Thoracic aorta (tissue), 2 donors: ENCODE results near the gene E2F4. TPM values are rescaled to one million over a fixed set of nuclear protein-coding genes. Genes with fewer than 3 reads are reported as not detected.

Experiments
- ATAC-seq: fragments of 150-250 bp; one replicate; pipeline ENCODE4 v1.8.0; 2017; ENCODE audit warnings: low read depth; ENCODE audit not compliant: insufficient number of reproducible peaks, low FRiP score
- DNase-seq: peaks from one replicate; pipeline ENCODE4 v3.0.0-alpha.2; 2020; ENCODE audit warnings: low spot score
- H3K27ac ChIP-seq, 2 donors: fragments of 200-600 bp; sonication (generic); 1 replicate in 1 of 2; 2 replicates in 1 of 2; pipeline ENCODE4 v1.5.1; 2016; ENCODE audit warnings: mild to moderate bottlenecking in 2 of 2, moderate library complexity in 2 of 2
- H3K27me3 ChIP-seq: fragments of 200-600 bp; sonication (generic); replicated peaks from 2 replicates; pipeline ENCODE4 v1.6.0; 2016; ENCODE audit warnings: mild to moderate bottlenecking; ENCODE audit not compliant: insufficient read depth
- H3K36me3 ChIP-seq: fragments of 200-600 bp; sonication (generic); one replicate; pipeline ENCODE4 v1.5.1; 2016
- H3K4me1 ChIP-seq, 2 donors: fragments of 200-600 bp; sonication (generic); 1 replicate in 1 of 2; 2 replicates in 1 of 2; pipeline versions ENCODE4 v1.5.1 to v1.6.0; 2016; ENCODE audit warnings: low read depth in 2 of 2, mild to moderate bottlenecking in 1 of 2; ENCODE audit not compliant: control insufficient read depth in 1 of 2
- H3K4me3 ChIP-seq: fragments of 200-600 bp; sonication (generic); 2 replicates; pipeline ENCODE4 v1.5.1; 2016; ENCODE audit warnings: mild to moderate bottlenecking
- H3K9me3 ChIP-seq: fragments of 200-600 bp; sonication (generic); 2 replicates; pipeline ENCODE4 v1.5.1; 2016
- CTCF ChIP-seq: fragments of 200-600 bp; sonication (generic); IDR thresholded peaks from one replicate; pipeline ENCODE4 v1.5.1; 2019; ENCODE audit warnings: antibody characterized with exemption
- total RNA-seq, 2 donors: library from RNA; depleted of rRNA; stranded (reverse); fragments of >200 nt; gene quantifications; one replicate each; pipeline versions ENCODE4 v1.1.0 to v1.2.3, GENCODE V29; 2016

The E2F4 gene
- total RNA-seq, 2 donors from 2014 or later, result 96.4 to 120 TPM

- ATAC-seq (no peak), DNase-seq (no peak)
- TF ChIP-seq CTCF, result no peak
- peaks cover 0 to 7% of the 10 kb centered on the region in 2 donors for H3K4me1 ChIP-seq
- H3K27ac ChIP-seq, result no peak overlapping the region
- no peaks in the 10 kb centered on the region for H3K9me3 ChIP-seq
- H3K27me3 ChIP-seq, result no peaks in the 10 kb centered on the region
- peaks cover 39% of the 10 kb centered on the region for H3K36me3 ChIP-seq
- H3K4me3 ChIP-seq, result no peak overlapping the region
These were observed 45.2 kb upstream of the E2F4 start for GRCh38 chr16:67146523-67147357.

GRCh38 chr16:67147437-67148140 lies 44.4 kb upstream of the E2F4 start:
- no peak overlapping the region for H3K4me3 ChIP-seq
- H3K27ac ChIP-seq, result no peak overlapping the region
- H3K36me3 ChIP-seq, result peaks cover 30% of the 10 kb centered on the region
- no peak for TF ChIP-seq CTCF
- H3K27me3 ChIP-seq, result no peaks in the 10 kb centered on the region
- DNase-seq (no peak), ATAC-seq (no peak)
- no peaks in the 10 kb centered on the region for H3K9me3 ChIP-seq
- H3K4me1 ChIP-seq, result peaks cover 0 to 7% of the 10 kb centered on the region in 2 donors

GRCh38 chr16:67148221-67148620 lies 43.7 kb upstream of the E2F4 start:
- no peaks in the 10 kb centered on the region for H3K9me3 ChIP-seq
- DNase-seq, result no peak
- no peak overlapping the region for H3K4me3 ChIP-seq
- H3K36me3 ChIP-seq, result peaks cover 27% of the 10 kb centered on the region
- no peaks in the 10 kb centered on the region for H3K27me3 ChIP-seq
- TF ChIP-seq CTCF, result no peak
- ATAC-seq, result no peak
- no peak overlapping the region for H3K27ac ChIP-seq
- H3K4me1 ChIP-seq, result peaks cover 0 to 7% of the 10 kb centered on the region in 2 donors

GRCh38 chr16:67148656-67149275 lies 43.2 kb upstream of the E2F4 start:
- ATAC-seq (no peak), DNase-seq (no peak)
- TF ChIP-seq CTCF, result no peak
- Histone ChIP-seq H3K27me3 (no peaks in the 10 kb centered on the region), H3K36me3 (peaks cover 23% of the 10 kb centered on the region), H3K9me3 (no peaks in the 10 kb centered on the region), H3K4me3 (no peak overlapping the region), H3K27ac (no peak overlapping the region), H3K4me1 (peaks cover 0 to 7% of the 10 kb centered on the region in 2 donors)
